Suprapubic skin (tissue), 3 donors: ENCODE data around the gene LCMT2.

Source experiments
- CTCF ChIP-seq, 2 donors: fragments of 200-600 bp in 1 of 2; fragments of 450-650 bp in 1 of 2; sonication (generic) in 1 of 2; IDR thresholded peaks; one replicate each; pipeline ENCODE4 v1.5.1; 2016 to 2019; ENCODE audit warnings: antibody characterized with exemption in 2 of 2, mild to moderate bottlenecking in 1 of 2, moderate library complexity in 1 of 2
- POLR2A ChIP-seq, 2 donors: fragments of 450-650 bp; IDR thresholded peaks; one replicate each; pipeline ENCODE4 v1.6.1; 2017; ENCODE audit warnings: antibody characterized with exemption in 2 of 2, mild to moderate bottlenecking in 2 of 2, moderate library complexity in 2 of 2

- TF ChIP-seq CTCF (IDR thresholded peaks at IDR 0.05) (no peak), POLR2A (IDR thresholded peaks at IDR 0.05) (no peak)
These were observed 16.7 kb upstream of the LCMT2 start for GRCh38 chr15:43347114-43347513.
